ENCODE data around the gene ZNF469.

Gene ZNF469

DNA sequence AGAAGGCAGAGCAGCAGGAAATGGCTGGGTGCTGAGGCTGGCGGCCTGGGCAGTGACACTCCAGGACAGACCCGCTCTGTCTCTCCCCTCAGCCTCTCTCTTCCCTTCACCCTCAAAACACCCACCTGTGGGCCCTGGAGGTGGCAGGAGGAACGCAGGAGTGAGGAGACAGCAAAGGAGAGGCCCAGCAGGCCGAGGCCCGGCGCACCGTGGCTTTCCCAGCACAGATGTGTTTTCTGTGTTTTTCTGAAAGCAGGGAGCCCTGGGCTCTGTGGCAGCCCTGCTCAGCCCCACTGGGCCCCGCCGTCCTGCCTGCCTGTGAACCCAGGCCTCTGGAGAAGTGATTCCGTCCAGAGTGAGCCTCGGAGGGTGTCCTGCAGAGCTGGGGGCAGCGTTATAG, 30.5 kb downstream of the ZNF469 start:
- Histone ChIP-seq H3K4me1 (ENCODE audit: insufficient read depth, low read length) (no peaks in the 10 kb centered on the region), H2AFZ (ENCODE audit: low read depth, low read length) (no peak overlapping the region), H3K4me3 (ENCODE audit: low read length) (no peak overlapping the region), H3K27me3 (ENCODE audit: insufficient read depth, low read length) (peaks cover 3% of the 10 kb centered on the region), H3K9me3 (ENCODE audit: low read length) (no peaks in the 10 kb centered on the region), H3K36me3 (ENCODE audit: insufficient read depth, low read length) (no peaks in the 10 kb centered on the region)

- no peaks in the 10 kb centered on the region for H3K4me1 ChIP-seq (ENCODE audit: insufficient read depth, low read length)
- H3K4me3 ChIP-seq (ENCODE audit: low read length), result no peak overlapping the region
- no peaks in the 10 kb centered on the region for H3K9me3 ChIP-seq (ENCODE audit: low read length)
- no peaks in the 10 kb centered on the region for H3K36me3 ChIP-seq (ENCODE audit: insufficient read depth, low read length)
- H2AFZ ChIP-seq (ENCODE audit: low read depth, low read length), result no peak overlapping the region
- H3K27me3 ChIP-seq (ENCODE audit: insufficient read depth, low read length), result peaks cover 3% of the 10 kb centered on the region
Measured at GRCh38 chr16:88413631-88414030, 30.9 kb downstream of the ZNF469 start.

GRCh38 chr16:88414521-88415380, 32.0 kb downstream of the ZNF469 start:
- Histone ChIP-seq H3K36me3 (ENCODE audit: insufficient read depth, low read length) (no peaks in the 10 kb centered on the region), H3K4me3 (ENCODE audit: low read length) (no peak overlapping the region), H3K4me1 (ENCODE audit: insufficient read depth, low read length) (no peaks in the 10 kb centered on the region), H2AFZ (ENCODE audit: low read depth, low read length) (no peak overlapping the region), H3K27me3 (ENCODE audit: insufficient read depth, low read length) (peaks cover 8% of the 10 kb centered on the region), H3K9me3 (ENCODE audit: low read length) (no peaks in the 10 kb centered on the region)

DNA sequence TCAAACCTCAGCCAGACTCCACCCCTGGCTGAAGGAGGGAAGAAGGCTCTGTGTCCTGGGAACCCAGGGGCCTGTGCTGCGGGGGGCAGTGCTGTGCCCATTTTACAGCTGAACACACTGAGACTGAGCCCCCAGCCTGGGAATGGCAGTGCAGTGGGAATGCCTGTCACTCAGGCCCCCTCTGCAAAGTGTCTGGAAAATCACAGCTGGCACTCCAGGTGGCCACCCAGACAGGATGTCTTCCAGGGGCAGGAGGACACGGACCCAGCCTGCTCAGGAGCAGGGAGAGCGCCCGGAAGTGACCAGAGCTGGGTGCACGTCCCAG, 32.6 kb downstream of the ZNF469 start:
- no peaks in the 10 kb centered on the region for H3K4me1 ChIP-seq (ENCODE audit: insufficient read depth, low read length)
- peaks cover 8% of the 10 kb centered on the region for H3K27me3 ChIP-seq (ENCODE audit: insufficient read depth, low read length)
- H3K9me3 ChIP-seq (ENCODE audit: low read length), result no peaks in the 10 kb centered on the region
- no peak overlapping the region for H3K4me3 ChIP-seq (ENCODE audit: low read length)
- H3K36me3 ChIP-seq (ENCODE audit: insufficient read depth, low read length), result no peaks in the 10 kb centered on the region
- H2AFZ ChIP-seq (ENCODE audit: low read depth, low read length), result no peak overlapping the region

DNA sequence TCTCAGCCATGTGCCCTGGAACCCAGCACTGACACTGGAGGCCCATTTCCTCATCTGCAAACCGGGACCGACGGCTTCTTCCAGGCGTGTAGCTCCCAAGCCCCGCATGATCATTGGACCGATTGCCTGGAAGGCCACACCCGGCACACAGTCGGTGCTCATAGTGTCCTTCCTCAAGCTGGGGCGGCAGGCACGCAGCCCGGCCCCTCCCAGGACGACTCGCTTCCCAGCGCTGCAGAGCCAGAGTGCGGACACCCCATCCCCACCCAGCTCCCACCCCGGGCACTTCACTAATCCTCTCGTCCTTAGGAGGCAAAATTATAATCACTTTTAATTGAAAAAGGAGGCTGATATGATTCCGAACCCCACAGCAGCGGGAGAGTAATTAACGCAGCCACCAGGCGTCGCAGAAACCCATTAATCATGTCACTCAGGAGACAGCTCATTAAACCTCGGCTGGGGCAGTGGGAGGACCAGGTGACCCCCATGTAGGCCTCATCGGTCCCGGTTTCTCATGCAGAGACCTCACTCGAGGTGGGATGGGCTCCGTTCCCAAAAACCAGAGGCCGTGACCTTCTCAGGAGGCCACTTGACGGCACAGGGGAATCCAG, 33.1 kb downstream of the ZNF469 start:
- no peak overlapping the region for H2AFZ ChIP-seq (ENCODE audit: low read depth, low read length)
- no peak overlapping the region for H3K4me3 ChIP-seq (ENCODE audit: low read length)
- H3K36me3 ChIP-seq (ENCODE audit: insufficient read depth, low read length), result no peaks in the 10 kb centered on the region
- H3K9me3 ChIP-seq (ENCODE audit: low read length), result no peaks in the 10 kb centered on the region
- peaks cover 8% of the 10 kb centered on the region for H3K27me3 ChIP-seq (ENCODE audit: insufficient read depth, low read length)
- no peaks in the 10 kb centered on the region for H3K4me1 ChIP-seq (ENCODE audit: insufficient read depth, low read length)

DNA sequence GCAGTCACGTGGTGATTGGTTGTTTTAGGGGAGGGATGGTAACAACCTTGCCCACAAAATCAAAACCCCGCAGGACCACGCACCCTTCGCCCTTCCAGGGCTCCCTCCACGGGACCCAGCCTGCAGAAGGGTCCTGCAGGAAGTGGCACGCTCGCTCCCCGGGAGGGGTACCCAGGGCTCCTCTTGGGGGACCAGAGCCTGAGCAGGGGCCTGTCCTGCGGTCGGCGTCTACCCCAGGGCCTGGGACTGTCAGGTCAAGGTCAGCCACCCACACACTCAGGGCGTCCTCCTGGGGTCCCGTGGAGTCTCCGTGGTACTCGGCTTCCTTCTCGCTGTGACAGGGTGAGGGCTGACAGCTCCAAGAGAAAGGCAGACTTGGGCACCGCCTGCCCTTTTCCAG, 33.9 kb downstream of the ZNF469 start:
- no peaks in the 10 kb centered on the region for H3K4me1 ChIP-seq (ENCODE audit: insufficient read depth, low read length)
- no peaks in the 10 kb centered on the region for H3K36me3 ChIP-seq (ENCODE audit: insufficient read depth, low read length)
- H3K27me3 ChIP-seq (ENCODE audit: insufficient read depth, low read length), result peaks cover 8% of the 10 kb centered on the region
- H3K9me3 ChIP-seq (ENCODE audit: low read length), result no peaks in the 10 kb centered on the region
- H2AFZ ChIP-seq (ENCODE audit: low read depth, low read length), result no peak overlapping the region
- H3K4me3 ChIP-seq (ENCODE audit: low read length), result no peak overlapping the region

DNA sequence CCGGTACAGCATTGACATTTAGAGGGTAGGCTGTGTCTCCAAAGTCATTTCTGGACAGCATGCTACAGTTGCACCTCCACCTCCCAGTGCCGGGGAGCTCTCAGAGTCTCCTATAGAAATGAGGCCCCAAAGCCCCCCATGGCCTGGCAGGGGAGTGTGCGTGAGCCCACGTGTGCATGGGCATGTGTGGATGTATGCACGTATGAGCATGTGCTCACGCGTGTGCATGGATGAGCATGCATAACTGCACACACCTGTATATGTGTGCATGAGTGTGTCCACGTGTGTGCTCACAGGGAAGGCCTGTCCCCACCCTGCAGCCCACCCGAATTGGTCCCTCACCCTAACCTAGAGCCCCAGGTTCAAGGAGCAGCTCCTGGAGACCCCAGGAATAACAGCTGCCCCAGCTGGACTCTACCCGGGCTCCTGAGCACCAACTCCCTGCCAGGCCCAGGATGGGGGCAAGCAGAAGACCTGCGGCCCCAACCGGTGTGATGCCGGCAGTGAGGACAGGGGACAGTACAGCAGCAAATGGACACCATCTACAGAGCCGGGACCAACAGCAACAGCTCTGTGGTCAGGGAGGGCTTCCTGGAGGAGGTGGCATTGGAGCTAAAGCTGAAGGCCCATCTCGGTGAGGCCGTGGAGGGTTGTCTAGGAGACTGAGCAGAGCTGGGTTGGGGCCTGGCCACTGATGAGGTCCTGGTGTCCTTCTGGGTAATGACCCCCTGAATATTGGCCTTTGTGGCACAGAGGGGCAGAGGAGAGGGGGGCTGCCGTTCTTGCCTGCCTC, 35.1 kb downstream of the ZNF469 start:
- no peaks in the 10 kb centered on the region for H3K36me3 ChIP-seq (ENCODE audit: insufficient read depth, low read length)
- no peaks in the 10 kb centered on the region for H3K9me3 ChIP-seq (ENCODE audit: low read length)
- H3K27me3 ChIP-seq (ENCODE audit: insufficient read depth, low read length), result peaks cover 8% of the 10 kb centered on the region
- no peak overlapping the region for H2AFZ ChIP-seq (ENCODE audit: low read depth, low read length)
- no peaks in the 10 kb centered on the region for H3K4me1 ChIP-seq (ENCODE audit: insufficient read depth, low read length)
- no peak overlapping the region for H3K4me3 ChIP-seq (ENCODE audit: low read length)

GRCh38 chr16:88418869-88419268, 36.1 kb downstream of the ZNF469 start:
- H3K27me3 ChIP-seq (ENCODE audit: insufficient read depth, low read length), result peaks cover 5% of the 10 kb centered on the region
- H2AFZ ChIP-seq (ENCODE audit: low read depth, low read length), result no peak overlapping the region
- no peaks in the 10 kb centered on the region for H3K9me3 ChIP-seq (ENCODE audit: low read length)
- H3K4me1 ChIP-seq (ENCODE audit: insufficient read depth, low read length), result no peaks in the 10 kb centered on the region
- no peak overlapping the region for H3K4me3 ChIP-seq (ENCODE audit: low read length)
- no peaks in the 10 kb centered on the region for H3K36me3 ChIP-seq (ENCODE audit: insufficient read depth, low read length)

- H3K4me1 ChIP-seq (ENCODE audit: insufficient read depth, low read length), result no peaks in the 10 kb centered on the region
- H2AFZ ChIP-seq (ENCODE audit: low read depth, low read length), result no peak overlapping the region
- no peaks in the 10 kb centered on the region for H3K36me3 ChIP-seq (ENCODE audit: insufficient read depth, low read length)
- no peak overlapping the region for H3K4me3 ChIP-seq (ENCODE audit: low read length)
- no peaks in the 10 kb centered on the region for H3K9me3 ChIP-seq (ENCODE audit: low read length)
- peaks cover 5% of the 10 kb centered on the region for H3K27me3 ChIP-seq (ENCODE audit: insufficient read depth, low read length)
Measured at GRCh38 chr16:88419790-88420189, 37.0 kb downstream of the ZNF469 start.

DNA sequence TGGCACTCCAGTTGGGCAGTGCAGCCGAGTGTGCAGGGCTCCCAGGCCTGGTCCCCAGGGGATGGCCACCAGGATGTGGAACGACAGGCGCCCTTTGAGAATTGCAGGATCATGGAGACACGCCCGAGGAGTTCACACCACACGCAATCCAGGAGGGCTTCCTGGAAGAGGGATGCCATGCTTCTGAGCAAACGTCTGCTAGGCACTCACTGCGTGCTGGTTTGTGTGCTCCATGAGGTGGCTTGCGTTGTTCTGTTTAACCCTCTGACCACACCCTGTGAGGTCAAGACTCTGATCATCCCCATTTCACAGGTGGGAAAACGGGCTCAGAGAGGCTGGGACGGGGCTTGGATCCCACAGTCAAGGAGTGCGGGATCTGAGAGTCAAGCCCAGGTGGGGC, 37.7 kb downstream of the ZNF469 start:
- Histone ChIP-seq H2AFZ (ENCODE audit: low read depth, low read length) (no peak overlapping the region), H3K27me3 (ENCODE audit: insufficient read depth, low read length) (peaks cover 5% of the 10 kb centered on the region), H3K4me3 (ENCODE audit: low read length) (no peak overlapping the region), H3K4me1 (ENCODE audit: insufficient read depth, low read length) (no peaks in the 10 kb centered on the region), H3K36me3 (ENCODE audit: insufficient read depth, low read length) (no peaks in the 10 kb centered on the region), H3K9me3 (ENCODE audit: low read length) (no peaks in the 10 kb centered on the region)

- no peak overlapping the region for H2AFZ ChIP-seq (ENCODE audit: low read depth, low read length)
Measured at GRCh38 chr16:88421301-88421700, 38.5 kb downstream of the ZNF469 start.

DNA sequence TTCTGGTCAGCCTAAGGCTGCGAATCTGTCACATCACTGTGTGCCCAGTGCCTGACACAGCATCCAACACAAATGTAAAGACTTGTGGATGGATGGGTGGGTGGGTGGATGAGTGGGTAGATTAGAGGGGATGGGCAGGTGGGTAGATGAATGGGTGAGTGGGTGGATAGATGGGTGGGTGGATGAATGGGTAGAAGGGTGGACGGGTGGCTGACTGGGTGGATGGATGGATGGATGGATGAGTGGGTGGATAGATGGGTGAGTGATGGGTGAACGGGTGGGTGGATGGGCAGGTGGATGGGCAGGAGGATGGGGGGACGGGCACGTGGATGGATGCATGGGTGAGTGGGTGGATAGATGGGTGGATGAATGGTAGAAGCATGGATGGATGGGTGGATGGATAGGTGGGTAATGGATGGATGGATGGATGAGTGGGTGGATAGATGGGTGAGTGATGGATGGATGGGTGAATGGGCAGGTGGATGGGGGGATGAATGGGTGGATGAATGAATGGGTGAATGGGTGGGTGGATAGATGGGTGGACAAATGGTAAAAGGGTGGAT, 39.2 kb downstream of the ZNF469 start:
- H3K36me3 ChIP-seq (ENCODE audit: insufficient read depth, low read length), result no peaks in the 10 kb centered on the region
- H3K9me3 ChIP-seq (ENCODE audit: low read length), result no peaks in the 10 kb centered on the region
- H2AFZ ChIP-seq (ENCODE audit: low read depth, low read length), result no peak overlapping the region
- H3K27me3 ChIP-seq (ENCODE audit: insufficient read depth, low read length), result peaks cover 9% of the 10 kb centered on the region
- H3K4me3 ChIP-seq (ENCODE audit: low read length), result no peak overlapping the region
- no peaks in the 10 kb centered on the region for H3K4me1 ChIP-seq (ENCODE audit: insufficient read depth, low read length)

More at GRCh38 chr16:88421301-88421700, 38.5 kb downstream of the ZNF469 start:
- no peaks in the 10 kb centered on the region for H3K4me1 ChIP-seq (ENCODE audit: insufficient read depth, low read length)
- H3K36me3 ChIP-seq (ENCODE audit: insufficient read depth, low read length), result no peaks in the 10 kb centered on the region
- no peak overlapping the region for H3K4me3 ChIP-seq (ENCODE audit: low read length)
- H3K27me3 ChIP-seq (ENCODE audit: insufficient read depth, low read length), result peaks cover 5% of the 10 kb centered on the region
- H3K9me3 ChIP-seq (ENCODE audit: low read length), result no peaks in the 10 kb centered on the region
